Endothelial cell of umbilical vein (primary cell): ENCODE data around the gene PPHLN1. TPM values are rescaled to one million over a fixed set of nuclear protein-coding genes. Genes with fewer than 3 reads are reported as not detected.

ENCODE experiments used
- BruUV-seq: library from RNA; stranded (reverse); fragments of 400-500 nt; replicated peaks from 2 replicates; lab custom pipeline; 2021; lab: Mats Ljungman, UMichigan
- CTCF ChIA-PET: fragments of 300-600, 350-600 bp; sonication (Branson Sonifier 250); formaldehyde crosslinking; loops from one replicate; lab custom pipeline; 2021; ENCODE audit warnings: antibody characterized with exemption, inconsistent platforms; lab: Charles Lee
- POLR2A ChIA-PET: fragments of 300-600, 350-600 bp; sonication (Branson Sonifier 250); formaldehyde crosslinking; loops from one replicate; lab custom pipeline; 2021; ENCODE audit warnings: antibody characterized with exemption, inconsistent platforms; lab: Charles Lee
- DNase-seq: peaks from one replicate; pipeline ENCODE4 v3.0.0-alpha.2; 2011; ENCODE audit warnings: low read depth, low spot score
- FAIRE-seq: peaks from 2 replicates; lab custom pipeline; 2011; peaks lifted over from hg19 to GRCh38; lab: Jason Lieb, UNC
- H2AFZ ChIP-seq: 2 replicates; pipeline ENCODE4 v1.6.0; 2012; ENCODE audit warnings: low read depth, low read length, control low read depth, inconsistent platforms
- H3K27ac ChIP-seq: 2 replicates; pipeline ENCODE4 v1.5.1; 2011; ENCODE audit warnings: low read depth, mild to moderate bottlenecking, control low read depth, low read length, moderate library complexity; ENCODE audit not compliant: insufficient read depth
- H3K27me3 ChIP-seq, 2 experiments: 2 replicates each; pipeline versions ENCODE4 v1.6.0 to v1.6.1; 2011; ENCODE audit warnings: low read length in 2 of 2, mixed read lengths in 1 of 2; ENCODE audit not compliant: control insufficient read depth in 2 of 2, insufficient read depth in 2 of 2
- H3K36me3 ChIP-seq, 2 experiments: 2 replicates in 1 of 2; 3 replicates in 1 of 2; pipeline ENCODE4 v1.5.1; 2011; ENCODE audit warnings: low read length in 2 of 2, mild to moderate bottlenecking in 1 of 2, moderate library complexity in 1 of 2; ENCODE audit not compliant: control insufficient read depth in 2 of 2, insufficient read depth in 2 of 2; ENCODE audit errors: extremely low read depth in 1 of 2
- H3K4me1 ChIP-seq: 3 replicates; pipeline ENCODE4 v1.5.1; 2011; ENCODE audit warnings: mild to moderate bottlenecking, low read length; ENCODE audit not compliant: control insufficient read depth, insufficient read depth; ENCODE audit errors: extremely low read depth
- H3K4me2 ChIP-seq: 2 replicates; pipeline ENCODE4 v1.6.1; 2011; ENCODE audit warnings: low read length, control low read depth, mixed read lengths; ENCODE audit not compliant: insufficient read depth
- H3K4me3 ChIP-seq, 3 experiments: fragments of 200-600 bp in 1 of 3; sonication (generic), shearing (Covaris generic) in 1 of 3; replicated peaks in 1 of 3; 2 replicates each; pipeline ENCODE4 v1.5.1; 2011 to 2016; ENCODE audit warnings: control low read depth in 3 of 3, low read length in 3 of 3, mild to moderate bottlenecking in 2 of 3, inconsistent platforms in 1 of 3, low read depth in 1 of 3, moderate library complexity in 1 of 3; ENCODE audit not compliant: insufficient read depth in 1 of 3
- H3K79me2 ChIP-seq: 2 replicates; pipeline ENCODE4 v1.6.0; 2012; ENCODE audit warnings: low read length, inconsistent platforms; ENCODE audit not compliant: control insufficient read depth, insufficient read depth
- H3K9ac ChIP-seq: replicated peaks from 2 replicates; pipeline ENCODE3; 2011; ENCODE audit warnings: low read length, control low read depth; ENCODE audit not compliant: insufficient read depth; ENCODE audit errors: extremely low read depth
- H3K9me1 ChIP-seq: replicated peaks from 3 replicates; pipeline ENCODE4 v1.6.0; 2011; ENCODE audit warnings: mild to moderate bottlenecking, low read length; ENCODE audit not compliant: control insufficient read depth, insufficient read depth; ENCODE audit errors: extremely low read depth
- H3K9me3 ChIP-seq: replicated peaks from 2 replicates; pipeline ENCODE4 v1.5.1; 2012; ENCODE audit warnings: low read length, inconsistent platforms; ENCODE audit not compliant: control insufficient read depth, insufficient read depth
- H4K20me1 ChIP-seq: replicated peaks from 2 replicates; pipeline ENCODE3; 2011; ENCODE audit warnings: mild to moderate bottlenecking, low read length; ENCODE audit not compliant: control insufficient read depth, insufficient read depth; ENCODE audit errors: extremely low read depth
- CTCF ChIP-seq, 2 donors: IDR thresholded peaks; 1 replicate in 1 of 2; 2 replicates in 1 of 2; pipeline ENCODE4 v1.5.1; 2011; ENCODE audit warnings: low read length in 2 of 2, mild to moderate bottlenecking in 2 of 2, moderate library complexity in 2 of 2, control low read depth in 1 of 2, inconsistent platforms in 1 of 2, low read depth in 1 of 2; ENCODE audit not compliant: insufficient read depth in 1 of 2; ENCODE audit errors: extremely low read depth in 1 of 2
- EZH2 ChIP-seq: IDR thresholded peaks from 2 replicates; pipeline ENCODE4 v1.6.1; 2012; ENCODE audit warnings: borderline replicate concordance, low read depth, mild to moderate bottlenecking, moderate library complexity, low read length, inconsistent platforms; ENCODE audit not compliant: severe bottlenecking
- FOS ChIP-seq: IDR thresholded peaks from 2 replicates; pipeline ENCODE4 v1.6.1; 2011; ENCODE audit warnings: mild to moderate bottlenecking, low read length, moderate library complexity, borderline replicate concordance; ENCODE audit not compliant: insufficient read depth
- GATA2 ChIP-seq: IDR thresholded peaks from 2 replicates; pipeline ENCODE4 v1.7.0; 2011; ENCODE audit warnings: low read depth, mild to moderate bottlenecking, moderate library complexity, mixed read lengths, low read length; ENCODE audit not compliant: insufficient read length, insufficient read depth
- MAX ChIP-seq: IDR thresholded peaks from 2 replicates; pipeline ENCODE4 v1.6.1; 2011; ENCODE audit not compliant: insufficient read depth, insufficient read length
- MYC ChIP-seq: IDR thresholded peaks from one replicate; pipeline ENCODE4 v1.6.1; 2011; ENCODE audit warnings: mild to moderate bottlenecking, low read depth, low read length
- POLR2A ChIP-seq: IDR thresholded peaks from 2 replicates; pipeline ENCODE4 v1.6.1; 2012; ENCODE audit warnings: low read depth, mild to moderate bottlenecking, control low read depth, low read length
- POLR2AphosphoS5 ChIP-seq: IDR thresholded peaks from 2 replicates; pipeline ENCODE4 v1.6.1; 2012; ENCODE audit warnings: low read depth, mild to moderate bottlenecking, control low read depth, low read length, moderate library complexity; ENCODE audit not compliant: insufficient read depth
- dilution Hi-C: fragments of 300-500 bp; cut with MboI; formaldehyde crosslinking; loops from one replicate; pipeline ENCODE4 v1.15.0; 2019; ENCODE audit warnings: low sequenced_read_pairs; ENCODE audit not compliant: extremely low pct_ligation_motif_present
- intact Hi-C: fragments of 100-400 bp; cut with micrococcal nuclease; formaldehyde crosslinking; loops from one replicate; pipeline ENCODE4 v1.10.0; 2022
- polyA plus RNA-seq, 4 experiments: library from polyadenylated mRNA; depleted of rRNA in 3 of 4; stranded (reverse) in 3 of 4; unstranded in 1 of 4; fragments of >200 nt; gene quantifications; 2 replicates each; pipeline versions ENCODE4 v1.2.1 to v1.2.3, GENCODE V29; 2011 to 2012; ENCODE audit warnings: missing spikeins in 1 of 4
- total RNA-seq: library from RNA; stranded (reverse); gene quantifications from 2 replicates; pipeline ENCODE4 v1.2.3, GENCODE V29; 2021

Gene PPHLN1
- total and polyA plus RNA-seq, 2 donors (not counting 3 experiments of a cell fraction or from before 2014, with no cell fraction given) = 23.4 to 62.2 TPM

GRCh38 chr12:42315108-42315507, 10.9 kb upstream of the PPHLN1 start:
- Histone ChIP-seq H2AFZ (no peak overlapping the region), H3K27me3 (no peaks in the 10 kb centered on the region), H3K4me2 (no peak overlapping the region), H3K27ac (no peak overlapping the region), H3K4me1 (no peaks in the 10 kb centered on the region), H3K9me3 (no peaks in the 10 kb centered on the region), H3K4me3 (no peak overlapping the region), H4K20me1 (no peaks in the 10 kb centered on the region), H3K9ac (no peak overlapping the region), H3K9me1 (no peaks in the 10 kb centered on the region), H3K36me3 (peaks cover 0 to 2% of the 10 kb centered on the region in 2 experiments), H3K79me2 (no peaks in the 10 kb centered on the region)
- BruUV-seq = no TSS peak
- FAIRE-seq (no peak), DNase-seq (peak; percentile 34)
- intact Hi-C loops (no loop called here), dilution Hi-C loops (no loop called here)
- ChIA-PET POLR2A (no interaction called here), CTCF (interaction anchor here (0.6 to 0.7 kb wide), 2 partner anchors 11 to 17 kb away, joined by 3 to 5 read pairs; no protein-coding TSS in a partner anchor)
- TF ChIP-seq POLR2A = no peak
- TF ChIP-seq MYC = no peak
- no peak for TF ChIP-seq GATA2
- no peak for TF ChIP-seq EZH2
- TF ChIP-seq POLR2AphosphoS5 = no peak
- no peak for TF ChIP-seq MAX
- no peak for TF ChIP-seq FOS
- TF ChIP-seq CTCF (IDR thresholded peaks at IDR 0.05; ENCODE audit: extremely low read depth in 1 of 2, insufficient read depth in 1 of 2, low read depth in 1 of 2, low read length in 2 of 2) = no peak
